HEK293 (cell line): ENCODE data around the gene MICAL3.

Source experiments
- CTCF ChIA-PET: fragments of 350-600 bp; formaldehyde crosslinking; extraction: SDS; loops from one replicate; lab custom pipeline; 2021; ENCODE audit warnings: antibody characterized with exemption; lab: Yijun Ruan, JAX
- POLR2A ChIA-PET: fragments of 300-600 bp; formaldehyde crosslinking; extraction: SDS; loops from one replicate; lab custom pipeline; 2020; ENCODE audit warnings: antibody characterized with exemption, inconsistent platforms; lab: Yijun Ruan, JAX
- H3K27ac ChIP-seq: fragments of 200-500 bp; sonication (Bioruptor generic); 2 replicates; pipeline ENCODE4 v1.5.1; 2014; ENCODE audit warnings: low read depth, low read length, control low read depth, inconsistent platforms; ENCODE audit errors: extremely low read depth
- H3K36me3 ChIP-seq, 2 experiments: fragments of 200-500 bp in 1 of 2; sonication (Bioruptor generic) in 1 of 2; 1 replicate in 1 of 2; 2 replicates in 1 of 2; pipeline ENCODE4 v1.5.1; 2014 to 2017; ENCODE audit warnings: inconsistent platforms in 2 of 2, low read length in 2 of 2; ENCODE audit not compliant: control insufficient read depth in 2 of 2, insufficient read depth in 1 of 2
- H3K4me1 ChIP-seq: fragments of 200-500 bp; sonication (Bioruptor generic); 2 replicates; pipeline ENCODE4 v1.5.1; 2014; ENCODE audit warnings: mild to moderate bottlenecking, low read length, inconsistent platforms; ENCODE audit not compliant: control insufficient read depth, insufficient read depth
- H3K4me3 ChIP-seq: 2 replicates; pipeline ENCODE4 v1.5.1; 2011; ENCODE audit warnings: low read depth, mild to moderate bottlenecking, control low read depth, low read length, moderate library complexity
- H3K9me3 ChIP-seq: fragments of 200-500 bp; sonication (Bioruptor generic); 2 replicates; pipeline ENCODE4 v1.5.1; 2014; ENCODE audit warnings: low read depth, low read length, inconsistent platforms; ENCODE audit not compliant: control insufficient read depth, insufficient read depth
- FEZF1 ChIP-seq: fragments of 450-650 bp; formaldehyde crosslinking; IDR thresholded peaks from 2 replicates; pipeline ENCODE4 v1.5.1; 2016; ENCODE audit warnings: missing biosample characterization, missing genetic modification characterization
- GLIS1 ChIP-seq: fragments of 450-650 bp; formaldehyde crosslinking; IDR thresholded peaks from 2 replicates; pipeline ENCODE4 v1.5.1; 2016; ENCODE audit warnings: missing biosample characterization, missing genetic modification characterization
- HOXC10 ChIP-seq: sonication (generic); formaldehyde crosslinking; IDR thresholded peaks from 2 replicates; pipeline ENCODE4 v1.8.1; 2023; ENCODE audit warnings: mild to moderate bottlenecking, missing genetic modification reagents
- KLF16 ChIP-seq: fragments of 450-650 bp; formaldehyde crosslinking; IDR thresholded peaks from 2 replicates; pipeline ENCODE4 v1.5.1; 2017; ENCODE audit warnings: missing biosample characterization, missing genetic modification characterization
- PRDM10 ChIP-seq: fragments of 450-650 bp; formaldehyde crosslinking; IDR thresholded peaks from 2 replicates; pipeline ENCODE4 v1.5.1; 2016; ENCODE audit warnings: missing biosample characterization, missing genetic modification characterization
- WT1 ChIP-seq: fragments of 450-650 bp; formaldehyde crosslinking; IDR thresholded peaks from 2 replicates; pipeline ENCODE4 v1.5.1; 2016; ENCODE audit warnings: missing biosample characterization, missing genetic modification characterization
- ZBTB21 ChIP-seq: fragments of 450-650 bp; formaldehyde crosslinking; IDR thresholded peaks from 2 replicates; pipeline ENCODE4 v1.5.1; 2017; ENCODE audit warnings: missing biosample characterization, missing genetic modification characterization
- ZEB2 ChIP-seq: fragments of 450-650 bp; formaldehyde crosslinking; IDR thresholded peaks from 2 replicates; pipeline ENCODE4 v1.5.1; 2016; ENCODE audit warnings: missing biosample characterization, missing genetic modification characterization
- ZFP37 ChIP-seq: fragments of 450-650 bp; formaldehyde crosslinking; IDR thresholded peaks from 2 replicates; pipeline ENCODE4 v1.5.1; 2016; ENCODE audit warnings: missing biosample characterization, missing genetic modification characterization
- ZNF114 ChIP-seq: fragments of 450-650 bp; formaldehyde crosslinking; IDR thresholded peaks from 2 replicates; pipeline ENCODE4 v1.5.0; 2017; ENCODE audit warnings: missing biosample characterization, missing genetic modification characterization
- ZNF132 ChIP-seq: fragments of 450-650 bp; formaldehyde crosslinking; IDR thresholded peaks from 2 replicates; pipeline ENCODE4 v1.5.1; 2017; ENCODE audit warnings: missing biosample characterization, missing genetic modification characterization, borderline replicate concordance
- ZNF155 ChIP-seq: fragments of 450-650 bp; formaldehyde crosslinking; IDR thresholded peaks from 2 replicates; pipeline ENCODE4 v1.5.1; 2016; ENCODE audit warnings: missing biosample characterization, missing genetic modification characterization
- ZNF223 ChIP-seq: fragments of 450-650 bp; formaldehyde crosslinking; IDR thresholded peaks from 2 replicates; pipeline ENCODE4 v1.5.1; 2016; ENCODE audit warnings: missing biosample characterization, missing genetic modification characterization
- ZNF350 ChIP-seq: fragments of 450-650 bp; formaldehyde crosslinking; IDR thresholded peaks from 2 replicates; pipeline ENCODE4 v1.5.0; 2017; ENCODE audit warnings: missing biosample characterization, mild to moderate bottlenecking, missing genetic modification characterization
- ZNF416 ChIP-seq: fragments of 450-650 bp; formaldehyde crosslinking; IDR thresholded peaks from 2 replicates; pipeline ENCODE4 v1.5.1; 2016; ENCODE audit warnings: missing biosample characterization, missing genetic modification characterization
- ZNF488 ChIP-seq: fragments of 450-650 bp; formaldehyde crosslinking; IDR thresholded peaks from 2 replicates; pipeline ENCODE4 v1.5.1; 2016; ENCODE audit warnings: missing biosample characterization, missing genetic modification characterization
- ZNF629 ChIP-seq: fragments of 450-650 bp; formaldehyde crosslinking; IDR thresholded peaks from 2 replicates; pipeline ENCODE4 v1.5.1; 2017; ENCODE audit warnings: missing biosample characterization, missing genetic modification characterization
- ZNF654 ChIP-seq: fragments of 450-650 bp; formaldehyde crosslinking; IDR thresholded peaks from 2 replicates; pipeline ENCODE4 v1.5.1; 2016; ENCODE audit warnings: low read depth, missing biosample characterization, missing genetic modification characterization
- ZNF660 ChIP-seq: fragments of 450-650 bp; IDR thresholded peaks from 2 replicates; pipeline ENCODE4 v1.5.1; 2018; ENCODE audit warnings: missing biosample characterization, mild to moderate bottlenecking, missing genetic modification characterization
- ZNF704 ChIP-seq: fragments of 450-650 bp; formaldehyde crosslinking; IDR thresholded peaks from 2 replicates; pipeline ENCODE4 v1.5.1; 2016; ENCODE audit warnings: missing biosample characterization, missing genetic modification characterization
- ZNF777 ChIP-seq: fragments of 450-650 bp; formaldehyde crosslinking; IDR thresholded peaks from 2 replicates; pipeline ENCODE4 v1.5.1; 2017; ENCODE audit warnings: missing biosample characterization, missing genetic modification characterization, borderline replicate concordance
- ZSCAN23 ChIP-seq: fragments of 450-650 bp; formaldehyde crosslinking; IDR thresholded peaks from 2 replicates; pipeline ENCODE4 v1.5.1; 2016; ENCODE audit warnings: missing biosample characterization, missing genetic modification characterization
- ZXDB ChIP-seq: fragments of 450-650 bp; formaldehyde crosslinking; IDR thresholded peaks from 2 replicates; pipeline ENCODE4 v1.5.1; 2016; ENCODE audit warnings: missing biosample characterization, missing genetic modification characterization
- TF ChIP-seq, protein P1 (sequence below): fragments of 450-650 bp; formaldehyde crosslinking; IDR thresholded peaks from 2 replicates; pipeline ENCODE4 v1.5.1; 2016; ENCODE audit warnings: missing biosample characterization, missing genetic modification characterization

The MICAL3 gene

GRCh38 chr22:17795661-17796548 is 228.5 kb downstream of the MICAL3 start:
- TF ChIP-seq WT1 (no peak), ZEB2 (tag by site-specific recombination) (no peak), PRDM10 (tag by site-specific recombination) (peak; percentile 73), ZNF704 (tag by site-specific recombination) (no peak)
- peaks cover 0 to 3% of the 10 kb centered on the region in 2 experiments; a peak in 1 of 3 replicates for H3K36me3 ChIP-seq
- H3K4me1 ChIP-seq = no peaks in the 10 kb centered on the region
- H3K4me3 ChIP-seq = no peak overlapping the region
- H3K27ac ChIP-seq = no peak overlapping the region
- POLR2A ChIA-PET = no interaction called here
- CTCF ChIA-PET = interaction anchor here (0.5 to 0.7 kb wide), 3 partner anchors 14 to 280 kb away, joined by 3 to 6 read pairs (median 4); no protein-coding TSS in a partner anchor
- H3K9me3 ChIP-seq = no peaks in the 10 kb centered on the region

GRCh38 chr22:17794726-17795542 is 229.4 kb downstream of the MICAL3 start:
- TF ChIP-seq KLF16 = no peak
- TF ChIP-seq ZNF488 = no peak
- no peak for TF ChIP-seq ZXDB
- TF ChIP-seq, protein P1, sequence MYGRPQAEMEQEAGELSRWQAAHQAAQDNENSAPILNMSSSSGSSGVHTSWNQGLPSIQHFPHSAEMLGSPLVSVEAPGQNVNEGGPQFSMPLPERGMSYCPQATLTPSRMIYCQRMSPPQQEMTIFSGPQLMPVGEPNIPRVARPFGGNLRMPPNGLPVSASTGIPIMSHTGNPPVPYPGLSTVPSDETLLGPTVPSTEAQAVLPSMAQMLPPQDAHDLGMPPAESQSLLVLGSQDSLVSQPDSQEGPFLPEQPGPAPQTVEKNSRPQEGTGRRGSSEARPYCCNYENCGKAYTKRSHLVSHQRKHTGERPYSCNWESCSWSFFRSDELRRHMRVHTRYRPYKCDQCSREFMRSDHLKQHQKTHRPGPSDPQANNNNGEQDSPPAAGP = no peak
- no peak for TF ChIP-seq WT1
- TF ChIP-seq ZBTB21 (tag by site-specific recombination) = no peak
- no peak for TF ChIP-seq GLIS1
- Histone ChIP-seq H3K4me1 (no peaks in the 10 kb centered on the region), H3K9me3 (no peaks in the 10 kb centered on the region), H3K4me3 (no peak overlapping the region), H3K27ac (no peak overlapping the region), H3K36me3 (peaks cover 0 to 13% of the 10 kb centered on the region in 2 experiments; a peak in 1 of 3 replicates)
- CTCF ChIA-PET = interaction anchor here (0.5 to 0.7 kb wide), 3 partner anchors 15 to 281 kb away, joined by 3 to 6 read pairs (median 4); no protein-coding TSS in a partner anchor
- POLR2A ChIA-PET = no interaction called here

GRCh38 chr22:17792854-17793434 is 231.4 kb downstream of the MICAL3 start:
- Histone ChIP-seq H3K4me3 (no peak overlapping the region), H3K9me3 (no peaks in the 10 kb centered on the region), H3K36me3 (peaks cover 0 to 28% of the 10 kb centered on the region in 2 experiments; a peak in 1 of 3 replicates), H3K4me1 (no peaks in the 10 kb centered on the region), H3K27ac (no peak overlapping the region)
- TF ChIP-seq ZNF416 (tag by site-specific recombination) = no peak
- no peak for TF ChIP-seq ZNF654 (tag by site-specific recombination)
- no peak for TF ChIP-seq ZNF223 (tag by site-specific recombination)
- TF ChIP-seq ZSCAN23 (tag by site-specific recombination) = no peak
- TF ChIP-seq ZNF660 (tag by site-specific recombination) = no peak
- TF ChIP-seq ZFP37 (tag by site-specific recombination) = no peak
- no peak for TF ChIP-seq ZNF155 (tag by site-specific recombination)
- no peak for TF ChIP-seq FEZF1 (tag by site-specific recombination)
- no peak for TF ChIP-seq ZNF114 (tag by site-specific recombination)
- no peak for TF ChIP-seq ZNF777 (tag by site-specific recombination)
- no peak for TF ChIP-seq ZNF350 (tag by site-specific recombination)
- TF ChIP-seq ZNF629 (tag by site-specific recombination) = no peak
- TF ChIP-seq HOXC10 (CRISPR knock-in tag) = no peak
- no peak for TF ChIP-seq ZNF132 (tag by site-specific recombination)
- CTCF ChIA-PET = no interaction called here
- POLR2A ChIA-PET = no interaction called here
